Measurements from ENCODE around the gene RGS9.

Gene RGS9

DNA sequence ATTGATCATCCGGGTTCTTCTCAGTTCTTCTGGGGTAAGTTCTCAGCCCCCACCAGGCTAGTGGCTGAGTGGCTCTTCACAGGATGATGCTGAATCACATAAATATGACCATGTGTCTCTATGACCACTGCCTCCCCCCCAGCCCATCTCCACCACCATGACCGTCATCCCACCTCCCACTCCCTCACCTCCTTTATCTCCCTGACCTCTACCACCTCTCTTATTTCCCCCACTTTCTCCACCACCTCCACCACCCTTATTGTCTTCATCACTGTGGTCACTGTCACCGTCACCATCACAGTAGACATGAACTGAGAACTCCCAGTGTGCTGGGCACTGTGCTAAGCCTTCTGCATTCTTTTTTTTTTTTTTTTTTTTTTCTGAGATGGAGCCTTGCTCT lies 32.5 kb downstream of the RGS9 start:
- Histone ChIP-seq H3K4me3 (ENCODE audit: low read depth, low read length) (no peak overlapping the region), H3K36me3 (ENCODE audit: control insufficient read depth, insufficient read depth, low read length) (no peaks in the 10 kb centered on the region), H3K79me2 (no peaks in the 10 kb centered on the region), H3K9ac (no peak overlapping the region), H3K9me3 (ENCODE audit: control insufficient read depth, low read length) (no peaks in the 10 kb centered on the region), H2AFZ (no peak overlapping the region), H3K27ac (no peak overlapping the region), H3K27me3 (ENCODE audit: control insufficient read depth, insufficient read depth, low read length) (no peaks in the 10 kb centered on the region), H3K4me1 (peaks cover 10% of the 10 kb centered on the region), H3K4me2 (ENCODE audit: low read length) (no peak overlapping the region)
- TF ChIP-seq, protein P1, sequence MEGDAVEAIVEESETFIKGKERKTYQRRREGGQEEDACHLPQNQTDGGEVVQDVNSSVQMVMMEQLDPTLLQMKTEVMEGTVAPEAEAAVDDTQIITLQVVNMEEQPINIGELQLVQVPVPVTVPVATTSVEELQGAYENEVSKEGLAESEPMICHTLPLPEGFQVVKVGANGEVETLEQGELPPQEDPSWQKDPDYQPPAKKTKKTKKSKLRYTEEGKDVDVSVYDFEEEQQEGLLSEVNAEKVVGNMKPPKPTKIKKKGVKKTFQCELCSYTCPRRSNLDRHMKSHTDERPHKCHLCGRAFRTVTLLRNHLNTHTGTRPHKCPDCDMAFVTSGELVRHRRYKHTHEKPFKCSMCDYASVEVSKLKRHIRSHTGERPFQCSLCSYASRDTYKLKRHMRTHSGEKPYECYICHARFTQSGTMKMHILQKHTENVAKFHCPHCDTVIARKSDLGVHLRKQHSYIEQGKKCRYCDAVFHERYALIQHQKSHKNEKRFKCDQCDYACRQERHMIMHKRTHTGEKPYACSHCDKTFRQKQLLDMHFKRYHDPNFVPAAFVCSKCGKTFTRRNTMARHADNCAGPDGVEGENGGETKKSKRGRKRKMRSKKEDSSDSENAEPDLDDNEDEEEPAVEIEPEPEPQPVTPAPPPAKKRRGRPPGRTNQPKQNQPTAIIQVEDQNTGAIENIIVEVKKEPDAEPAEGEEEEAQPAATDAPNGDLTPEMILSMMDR (IDR thresholded peaks at IDR 0.05), result no peak

DNA sequence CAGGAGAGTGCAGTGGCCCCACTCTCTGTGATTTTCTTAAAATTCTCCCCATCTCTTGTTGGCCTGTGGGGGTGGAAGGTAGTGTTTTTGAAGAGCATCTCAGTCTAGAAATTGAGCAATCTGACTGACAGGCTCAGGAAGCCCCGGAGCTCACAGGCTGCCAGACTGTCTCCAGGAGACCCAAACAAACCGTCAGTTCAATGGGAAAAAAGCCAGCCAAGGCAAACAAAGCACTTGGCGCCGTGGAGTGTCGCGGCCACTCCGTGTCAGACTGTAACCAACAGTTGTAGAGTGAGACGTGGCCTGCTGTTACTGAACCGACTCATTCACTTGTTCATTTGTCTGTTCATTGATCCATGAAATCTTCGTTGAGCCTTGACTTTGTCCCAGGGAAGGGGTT lies 33.7 kb downstream of the RGS9 start:
- H3K27me3 ChIP-seq (ENCODE audit: control insufficient read depth, insufficient read depth, low read length), result no peaks in the 10 kb centered on the region
- H3K4me1 ChIP-seq, result peaks cover 10% of the 10 kb centered on the region
- no peaks in the 10 kb centered on the region for H3K9me3 ChIP-seq (ENCODE audit: control insufficient read depth, low read length)
- no peaks in the 10 kb centered on the region for H3K36me3 ChIP-seq (ENCODE audit: control insufficient read depth, insufficient read depth, low read length)
- TF ChIP-seq, protein P1 (IDR thresholded peaks at IDR 0.05), result no peak
- H2AFZ ChIP-seq, result no peak overlapping the region
- H3K27ac ChIP-seq, result no peak overlapping the region
- no peaks in the 10 kb centered on the region for H3K79me2 ChIP-seq
- no peak overlapping the region for H3K4me2 ChIP-seq (ENCODE audit: low read length)
- H3K9ac ChIP-seq, result no peak overlapping the region
- H3K4me3 ChIP-seq (ENCODE audit: low read depth, low read length), result no peak overlapping the region

DNA sequence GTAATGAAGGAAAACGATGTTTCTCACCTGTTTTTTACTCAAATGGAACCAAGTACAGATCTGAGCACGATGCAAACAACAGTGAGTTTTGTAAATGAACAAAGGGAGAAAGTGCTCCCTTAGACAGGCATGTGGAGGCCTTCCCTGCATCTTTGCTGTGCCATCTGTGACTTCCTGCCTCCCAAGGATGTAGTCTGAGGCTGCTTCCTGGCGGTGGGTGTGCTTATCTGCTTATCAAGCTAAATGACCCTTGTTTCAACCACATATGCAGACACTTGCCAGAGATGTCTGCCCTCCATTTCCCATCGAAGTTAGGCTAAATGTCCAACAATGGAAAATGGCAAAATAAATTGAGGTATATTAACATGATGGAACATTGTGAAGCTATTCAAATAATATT lies 34.6 kb downstream of the RGS9 start:
- Histone ChIP-seq H3K79me2 (no peaks in the 10 kb centered on the region), H3K27ac (no peak overlapping the region), H3K27me3 (ENCODE audit: control insufficient read depth, insufficient read depth, low read length) (no peaks in the 10 kb centered on the region), H3K36me3 (ENCODE audit: control insufficient read depth, insufficient read depth, low read length) (no peaks in the 10 kb centered on the region), H3K9ac (no peak overlapping the region), H3K4me2 (ENCODE audit: low read length) (no peak overlapping the region), H3K4me1 (peaks cover 10% of the 10 kb centered on the region), H3K4me3 (ENCODE audit: low read depth, low read length) (no peak overlapping the region), H3K9me3 (ENCODE audit: control insufficient read depth, low read length) (no peaks in the 10 kb centered on the region), H2AFZ (no peak overlapping the region)
- TF ChIP-seq, protein P1 (IDR thresholded peaks at IDR 0.05), result no peak

DNA sequence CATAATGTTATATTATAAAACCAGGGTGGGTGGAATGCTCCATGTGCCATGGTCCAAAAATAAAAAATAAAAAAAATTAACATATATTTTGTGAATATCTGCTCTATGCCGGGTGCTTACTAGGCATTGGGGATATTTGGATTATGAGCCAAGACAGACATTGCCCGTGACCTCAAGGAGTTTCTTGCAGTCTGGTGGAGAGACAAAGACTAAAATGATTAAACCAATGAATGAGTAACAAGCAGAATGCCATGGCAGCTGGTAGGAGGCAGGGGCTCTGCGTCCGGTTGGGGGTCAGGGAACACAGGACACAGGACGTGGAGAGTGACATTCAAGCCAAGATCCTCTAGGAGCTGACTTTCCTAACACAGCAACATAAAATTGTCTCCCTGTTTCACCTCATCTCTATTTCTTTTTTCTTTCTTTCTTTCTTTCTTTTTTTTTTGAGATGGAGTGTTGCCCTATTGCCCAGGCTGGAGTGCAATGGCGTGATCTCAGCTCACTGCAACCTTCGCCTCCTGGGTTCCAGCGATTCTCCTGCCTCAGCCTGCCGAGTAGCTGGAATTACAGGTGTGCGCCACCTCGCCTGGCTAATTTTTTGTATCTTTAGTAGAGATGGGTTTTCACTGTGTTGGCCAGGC lies 35.4 kb downstream of the RGS9 start:
- no peak overlapping the region for H3K4me2 ChIP-seq (ENCODE audit: low read length)

More for the DNA sequence above, 35.4 kb downstream of the RGS9 start:
- H3K27me3 ChIP-seq (ENCODE audit: control insufficient read depth, insufficient read depth, low read length), result no peaks in the 10 kb centered on the region
- peaks cover 10% of the 10 kb centered on the region for H3K4me1 ChIP-seq
- no peaks in the 10 kb centered on the region for H3K36me3 ChIP-seq (ENCODE audit: control insufficient read depth, insufficient read depth, low read length)
- TF ChIP-seq, protein P1 (IDR thresholded peaks at IDR 0.05), result no peak
- H3K4me3 ChIP-seq (ENCODE audit: low read depth, low read length), result no peak overlapping the region
- no peak overlapping the region for H2AFZ ChIP-seq
- H3K27ac ChIP-seq, result no peak overlapping the region
- no peaks in the 10 kb centered on the region for H3K79me2 ChIP-seq
- H3K9ac ChIP-seq, result no peak overlapping the region
- no peaks in the 10 kb centered on the region for H3K9me3 ChIP-seq (ENCODE audit: control insufficient read depth, low read length)

All from parathyroid adenoma (tissue), 2 donors.